ENCODE results near the gene TMEFF2. TPM values are rescaled to one million over a fixed set of nuclear protein-coding genes. Genes with fewer than 3 reads are reported as not detected.
A peak's percentile ranks its signal among the peaks of the same experiment; 100 is the strongest.

The TMEFF2 gene
- total and polyA plus RNA-seq, 8 donors: 0.18 to 1.0 (median 0.39) TPM; not detected in 2

DNA sequence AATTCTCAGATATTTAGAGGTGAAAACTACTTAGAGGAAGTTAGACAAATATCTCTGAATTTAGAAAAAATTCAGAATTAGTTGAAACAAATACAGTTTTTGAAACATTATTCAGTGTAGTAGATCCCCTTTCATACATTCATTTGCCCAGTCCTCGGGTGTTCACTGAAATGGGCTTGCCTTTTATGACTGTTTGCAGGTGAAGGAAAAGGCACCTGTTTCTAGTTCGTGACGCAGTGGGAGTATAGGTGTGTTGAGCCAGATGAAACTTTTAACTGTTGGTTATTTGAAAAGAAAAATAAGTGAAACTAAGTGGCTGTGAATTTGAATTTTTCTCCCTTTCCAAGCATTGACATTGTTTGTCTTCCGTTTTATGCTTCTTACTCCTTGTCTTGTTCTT is 28.9 kb downstream of the TMEFF2 start:
- no peaks in the 10 kb centered on the region for H3K36me3 ChIP-seq
- no peaks in the 10 kb centered on the region for H3K9me3 ChIP-seq
- no peak overlapping the region for H3K4me3 ChIP-seq
- TF ChIP-seq, protein P1, sequence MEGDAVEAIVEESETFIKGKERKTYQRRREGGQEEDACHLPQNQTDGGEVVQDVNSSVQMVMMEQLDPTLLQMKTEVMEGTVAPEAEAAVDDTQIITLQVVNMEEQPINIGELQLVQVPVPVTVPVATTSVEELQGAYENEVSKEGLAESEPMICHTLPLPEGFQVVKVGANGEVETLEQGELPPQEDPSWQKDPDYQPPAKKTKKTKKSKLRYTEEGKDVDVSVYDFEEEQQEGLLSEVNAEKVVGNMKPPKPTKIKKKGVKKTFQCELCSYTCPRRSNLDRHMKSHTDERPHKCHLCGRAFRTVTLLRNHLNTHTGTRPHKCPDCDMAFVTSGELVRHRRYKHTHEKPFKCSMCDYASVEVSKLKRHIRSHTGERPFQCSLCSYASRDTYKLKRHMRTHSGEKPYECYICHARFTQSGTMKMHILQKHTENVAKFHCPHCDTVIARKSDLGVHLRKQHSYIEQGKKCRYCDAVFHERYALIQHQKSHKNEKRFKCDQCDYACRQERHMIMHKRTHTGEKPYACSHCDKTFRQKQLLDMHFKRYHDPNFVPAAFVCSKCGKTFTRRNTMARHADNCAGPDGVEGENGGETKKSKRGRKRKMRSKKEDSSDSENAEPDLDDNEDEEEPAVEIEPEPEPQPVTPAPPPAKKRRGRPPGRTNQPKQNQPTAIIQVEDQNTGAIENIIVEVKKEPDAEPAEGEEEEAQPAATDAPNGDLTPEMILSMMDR (IDR thresholded peaks at IDR 0.05): no peak
- ATAC-seq (no peak), DNase-seq (no peak)
- H3K4me1 ChIP-seq: peaks cover 0 to 9% of the 10 kb centered on the region in 2 donors
- intact Hi-C loops (cut with DNase I): loop anchor here in 1 of 2 donors (10.0 kb wide), 1 partner anchor 611 kb away; no protein-coding TSS in a partner anchor
- H3K27ac ChIP-seq: no peak overlapping the region
- H3K27me3 ChIP-seq: peaks cover 0 to 4% of the 10 kb centered on the region in 2 donors

DNA sequence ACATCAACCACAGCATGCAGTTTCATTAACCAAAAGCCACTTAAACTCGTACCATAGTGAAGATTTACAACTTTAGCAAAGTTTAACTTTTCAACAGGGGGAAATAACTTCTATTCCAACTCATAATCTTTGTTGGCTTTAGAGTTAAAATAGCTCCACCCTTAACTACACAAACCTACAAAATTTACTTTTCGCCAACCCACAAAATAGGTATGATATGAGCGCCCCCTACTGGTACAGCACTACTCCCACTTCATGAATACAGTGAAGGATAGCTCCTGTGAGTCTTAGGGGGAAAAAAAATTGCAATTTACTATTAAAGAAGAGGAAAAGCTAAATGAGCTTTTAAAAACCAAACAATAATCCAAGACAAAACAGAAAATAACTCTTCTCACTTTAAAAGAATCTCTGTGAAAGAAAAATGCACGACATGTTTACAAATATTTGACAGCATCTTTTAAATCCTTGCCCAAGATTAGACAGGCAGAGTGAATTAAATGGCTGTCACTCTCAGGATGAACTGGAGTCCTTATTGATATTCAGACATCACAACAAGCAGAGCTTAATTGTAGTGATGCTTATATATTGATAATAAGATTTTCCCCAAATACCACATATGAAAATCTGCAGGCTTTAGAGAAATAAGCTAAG is 32.2 kb downstream of the TMEFF2 start:
- peak; percentile 98 for ATAC-seq
- Histone ChIP-seq H3K27ac (no peak overlapping the region), H3K27me3 (no peaks in the 10 kb centered on the region), H3K4me1 (peaks cover 0 to 9% of the 10 kb centered on the region in 2 donors), H3K36me3 (no peaks in the 10 kb centered on the region), H3K9me3 (no peaks in the 10 kb centered on the region), H3K4me3 (no peak overlapping the region)
- intact Hi-C loops (cut with DNase I): loop anchor here in 1 of 2 donors (10.0 kb wide), 1 partner anchor 608 kb away; no protein-coding TSS in a partner anchor
- TF ChIP-seq, protein P1 (IDR thresholded peaks at IDR 0.05): peak; percentile 79 to 91
- DNase-seq: peak in 3 of 4 donors; percentile 34 to 83 (median 71)

DNA sequence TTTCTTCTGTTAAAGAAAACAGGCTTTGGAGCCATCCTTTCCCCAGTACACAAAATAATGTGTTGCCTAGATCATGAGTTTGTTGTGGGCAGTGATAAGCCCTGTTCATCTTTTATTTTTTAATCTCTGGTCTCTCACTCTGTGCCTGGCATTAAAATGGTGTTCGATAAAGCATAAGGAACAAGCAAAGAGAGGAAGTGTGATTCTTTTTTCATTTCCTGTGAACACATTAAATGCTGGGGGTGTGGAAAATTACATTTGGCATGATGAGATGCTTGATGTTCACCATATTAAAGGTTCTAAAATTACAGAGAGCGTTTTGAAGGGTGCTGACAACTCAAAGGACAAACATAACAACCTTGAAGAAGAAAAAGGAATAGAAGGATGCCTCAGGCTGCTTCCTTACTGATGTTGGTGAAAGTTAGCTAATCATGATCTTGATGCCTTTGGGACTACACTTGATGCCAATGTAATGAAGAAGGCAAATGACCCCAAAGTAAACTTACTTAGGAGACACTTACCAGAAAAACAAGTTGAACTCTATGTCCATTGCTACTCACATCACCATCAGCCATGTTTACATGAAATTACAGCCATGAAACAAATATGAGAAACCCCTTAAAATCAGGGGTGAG is 33.0 kb downstream of the TMEFF2 start:
- intact Hi-C loops (cut with DNase I): loop anchor here in 1 of 2 donors (2.0 to 10.0 kb wide), 2 partner anchors 351 to 607 kb away; no protein-coding TSS in a partner anchor
- Histone ChIP-seq H3K4me3 (no peak overlapping the region), H3K27me3 (no peaks in the 10 kb centered on the region), H3K4me1 (peaks cover 0 to 9% of the 10 kb centered on the region in 2 donors), H3K9me3 (no peaks in the 10 kb centered on the region), H3K36me3 (no peaks in the 10 kb centered on the region), H3K27ac (no peak overlapping the region)
- ATAC-seq (no peak), DNase-seq (no peak)
- TF ChIP-seq, protein P1 (IDR thresholded peaks at IDR 0.05): no peak

DNA sequence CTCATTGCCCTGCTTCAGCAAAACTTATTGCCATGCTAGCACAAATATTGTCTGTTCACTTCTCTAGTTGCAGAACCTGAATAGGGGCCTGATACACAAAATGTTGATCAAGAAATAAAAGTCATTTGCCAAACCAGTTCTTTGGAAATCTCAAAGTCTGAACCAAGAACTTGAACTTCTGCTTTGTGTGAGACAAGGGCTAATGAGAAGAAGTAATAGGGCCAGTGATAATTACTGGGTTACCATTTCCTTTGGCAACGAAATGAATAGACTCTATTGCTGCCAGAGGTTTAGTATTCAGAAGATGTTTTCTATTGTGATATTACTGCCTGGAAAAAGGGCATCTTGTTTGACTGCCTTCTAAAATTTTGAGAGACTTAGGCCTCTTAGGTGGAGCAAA is 35.0 kb downstream of the TMEFF2 start:
- DNase-seq: no peak
- no peak for ATAC-seq
- Histone ChIP-seq H3K36me3 (no peaks in the 10 kb centered on the region), H3K27ac (no peak overlapping the region), H3K27me3 (no peaks in the 10 kb centered on the region), H3K4me3 (no peak overlapping the region), H3K9me3 (no peaks in the 10 kb centered on the region), H3K4me1 (peaks cover 0 to 9% of the 10 kb centered on the region in 2 donors)
- intact Hi-C loops (cut with DNase I): loop anchor here in 1 of 2 donors (2.0 to 10.0 kb wide), 2 partner anchors 349 to 605 kb away; no protein-coding TSS in a partner anchor
- TF ChIP-seq, protein P1 (IDR thresholded peaks at IDR 0.05): no peak

DNA sequence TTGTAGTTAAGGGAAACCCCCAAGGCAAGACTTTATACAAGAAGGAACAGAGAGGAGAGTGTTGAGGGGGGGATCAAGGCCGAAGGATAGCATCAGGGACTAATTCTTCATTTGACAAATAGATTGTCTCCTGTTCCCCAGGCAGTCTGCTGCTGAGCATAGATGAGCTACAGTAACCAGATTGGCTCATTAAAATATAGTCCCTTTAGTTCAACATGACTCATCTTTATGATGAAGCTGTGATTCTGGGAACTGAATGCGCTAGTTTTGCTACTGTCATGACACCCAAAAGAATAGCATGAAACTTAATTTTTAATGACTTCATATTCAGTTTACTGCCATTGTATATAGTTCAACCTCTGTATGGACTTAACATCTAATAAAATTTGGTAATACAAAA is 35.5 kb downstream of the TMEFF2 start:
- intact Hi-C loops (cut with DNase I): no loop called here
- Histone ChIP-seq H3K9me3 (no peaks in the 10 kb centered on the region), H3K36me3 (no peaks in the 10 kb centered on the region), H3K27ac (no peak overlapping the region), H3K4me3 (no peak overlapping the region), H3K27me3 (no peaks in the 10 kb centered on the region), H3K4me1 (peaks cover 0 to 9% of the 10 kb centered on the region in 2 donors)
- no peak for ATAC-seq
- no peak for DNase-seq
- TF ChIP-seq, protein P1 (IDR thresholded peaks at IDR 0.05): no peak

Measured in left lung (tissue), 10 donors.